GM18505 (cell line): Measurements from ENCODE around the gene PEDS1.
"Not testable (repeated sequence)": the region's sequence is repeated elsewhere in the genome, so short reads cannot be mapped to it uniquely, and the experiment has no call there.

Source experiments
- ATAC-seq: cut with Tn5 transposase; IDR thresholded peaks from one replicate; pipeline ENCODE4 v1.9.1; 2021; ENCODE audit not compliant: unreplicated experiment
- POLR2A ChIP-seq: IDR thresholded peaks from 4 replicates; pipeline ENCODE4 v1.6.1; 2011; ENCODE audit warnings: borderline replicate concordance; ENCODE audit not compliant: insufficient read depth, insufficient read length; ENCODE audit errors: extremely low read depth

PEDS1 gene

DNA sequence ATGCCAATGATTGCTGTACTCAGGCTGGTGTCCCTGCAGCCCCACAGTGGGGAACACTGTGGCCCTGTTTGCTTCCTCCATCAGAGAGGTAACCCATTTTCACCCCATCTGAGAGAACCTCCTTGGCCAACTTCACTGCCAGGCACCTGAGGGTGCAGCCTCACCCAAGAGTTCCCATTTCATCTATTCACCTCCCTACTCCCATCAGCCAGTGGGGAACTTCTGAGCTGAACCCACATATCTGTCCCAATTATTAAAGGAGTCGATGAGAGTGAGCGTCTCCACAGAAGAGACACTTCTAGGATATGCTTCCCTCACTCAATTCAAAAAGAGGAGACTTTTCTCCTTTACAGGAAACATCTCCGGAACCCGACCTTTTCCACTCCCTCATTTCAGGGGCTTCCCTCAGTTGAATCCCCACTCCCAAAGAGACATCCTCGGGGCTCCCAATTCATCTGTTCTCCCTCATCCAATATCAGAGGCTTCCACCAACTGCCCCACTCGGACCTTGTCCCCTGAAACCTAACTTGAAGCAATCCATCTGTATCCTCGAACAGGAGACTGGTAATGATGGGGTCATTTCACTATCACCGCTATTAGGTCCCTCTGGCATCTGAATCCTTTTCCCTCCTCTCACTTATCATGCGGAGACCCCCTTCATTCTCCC is 41.6 kb downstream of the PEDS1 start:
- no peak for TF ChIP-seq POLR2A
- no peak for ATAC-seq

DNA sequence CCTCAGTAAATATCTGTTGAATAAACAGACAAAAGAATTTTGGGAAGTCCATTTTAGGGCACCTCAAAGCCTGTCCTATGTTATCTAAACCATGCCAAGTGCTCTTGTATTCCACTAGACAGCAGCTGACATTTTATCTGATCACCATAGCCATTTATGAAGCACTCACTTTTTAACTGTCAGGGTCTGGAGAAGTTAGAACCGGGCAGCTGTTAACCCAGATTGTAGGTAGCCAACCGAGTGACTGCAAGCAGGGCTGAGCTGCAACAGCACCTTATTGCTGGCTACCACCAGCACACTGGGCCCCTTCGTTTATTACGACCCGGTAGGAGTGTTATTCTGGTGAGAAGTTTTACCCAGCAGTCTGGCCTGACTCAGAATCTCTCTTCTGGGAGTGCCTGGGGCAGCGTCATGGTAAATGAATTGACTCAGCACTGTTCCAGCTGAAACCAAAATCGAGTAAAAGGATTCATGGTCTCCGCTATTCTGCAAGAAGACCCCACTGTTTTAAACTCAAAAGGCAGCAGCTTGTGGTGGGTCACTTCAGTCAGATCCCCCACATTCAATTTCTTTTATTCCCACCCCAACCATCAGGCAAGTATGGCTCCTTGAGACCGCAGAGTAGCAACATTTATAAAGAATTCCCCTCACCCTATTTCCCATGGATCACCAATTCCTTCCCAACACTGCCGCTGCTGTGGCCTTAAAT is 42.2 kb downstream of the PEDS1 start:
- ATAC-seq: no peak
- TF ChIP-seq POLR2A: no peak

DNA sequence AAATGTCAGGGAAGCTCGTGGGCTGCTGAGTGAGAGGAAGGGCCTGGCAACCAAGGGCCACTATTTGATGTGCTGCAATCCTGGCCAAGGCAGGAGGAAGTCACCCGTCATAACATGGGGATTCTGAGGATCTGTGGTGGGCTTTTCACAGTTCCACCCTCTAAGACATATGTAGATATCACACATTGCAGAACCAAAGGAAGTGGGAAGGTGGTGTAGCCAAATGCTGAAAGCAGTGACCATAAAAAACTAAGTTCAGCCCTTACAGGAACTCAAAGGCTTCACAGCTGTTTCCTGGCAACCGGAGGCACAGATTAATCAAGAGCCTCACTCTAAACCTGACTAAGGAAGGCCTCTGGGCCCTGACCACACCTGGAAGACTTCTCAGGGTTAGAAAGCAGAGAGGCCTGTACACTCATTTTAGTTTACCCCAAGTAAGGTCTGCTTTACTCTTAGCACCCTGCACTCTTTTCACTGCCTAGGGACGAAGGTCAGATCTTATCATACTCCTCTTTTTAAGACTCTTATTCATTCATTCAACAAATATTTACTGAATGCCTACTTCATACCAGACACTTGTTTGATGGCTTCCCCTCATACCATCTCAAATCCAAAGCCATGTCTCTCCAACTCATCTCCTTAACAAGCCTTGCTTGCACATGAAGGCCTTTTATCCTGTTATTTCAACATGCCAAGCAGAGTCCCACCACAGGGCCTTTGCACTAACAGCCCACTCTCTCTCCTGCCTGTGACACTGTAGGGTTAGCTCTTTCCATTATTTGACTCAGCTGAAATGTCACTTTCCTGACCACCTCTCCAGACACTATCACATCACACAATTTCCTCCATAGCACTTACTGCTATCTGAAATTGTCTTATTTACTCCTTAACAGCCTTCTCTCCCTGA is 43.1 kb downstream of the PEDS1 start:
- TF ChIP-seq POLR2A: no peak
- no peak for ATAC-seq

DNA sequence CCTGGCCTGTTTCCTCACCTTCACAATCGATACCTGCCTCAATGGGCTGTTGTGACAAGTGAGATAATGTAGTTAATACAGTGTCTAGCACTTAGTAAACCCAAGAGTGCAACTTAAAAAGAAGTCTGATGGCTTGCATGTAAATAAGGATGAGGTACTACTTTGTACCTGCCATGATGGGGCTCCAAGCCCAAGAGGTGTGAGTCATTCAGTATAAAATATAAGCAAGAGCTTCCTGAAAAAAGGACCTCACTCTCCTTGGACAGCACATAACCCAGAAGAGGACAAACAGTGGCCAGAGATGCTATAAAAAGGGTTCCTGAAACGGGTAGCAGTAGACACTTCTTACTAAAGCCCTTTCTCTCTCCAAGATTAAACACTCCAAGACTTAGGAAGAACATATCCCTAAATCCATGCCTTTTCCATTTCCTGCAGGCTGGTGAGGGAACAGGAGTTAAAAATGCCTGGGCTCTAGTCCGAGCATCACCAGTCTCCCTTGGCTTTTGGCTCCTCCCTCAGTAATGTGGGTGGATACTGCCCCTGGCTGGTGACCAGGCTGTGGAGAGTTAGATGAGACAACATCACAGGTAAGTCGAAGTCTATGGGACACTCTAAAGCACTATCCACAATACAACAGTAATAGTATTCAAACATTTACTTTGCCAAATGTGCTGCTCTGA is 44.8 kb downstream of the PEDS1 start:
- no peak for ATAC-seq
- no peak for TF ChIP-seq POLR2A

DNA sequence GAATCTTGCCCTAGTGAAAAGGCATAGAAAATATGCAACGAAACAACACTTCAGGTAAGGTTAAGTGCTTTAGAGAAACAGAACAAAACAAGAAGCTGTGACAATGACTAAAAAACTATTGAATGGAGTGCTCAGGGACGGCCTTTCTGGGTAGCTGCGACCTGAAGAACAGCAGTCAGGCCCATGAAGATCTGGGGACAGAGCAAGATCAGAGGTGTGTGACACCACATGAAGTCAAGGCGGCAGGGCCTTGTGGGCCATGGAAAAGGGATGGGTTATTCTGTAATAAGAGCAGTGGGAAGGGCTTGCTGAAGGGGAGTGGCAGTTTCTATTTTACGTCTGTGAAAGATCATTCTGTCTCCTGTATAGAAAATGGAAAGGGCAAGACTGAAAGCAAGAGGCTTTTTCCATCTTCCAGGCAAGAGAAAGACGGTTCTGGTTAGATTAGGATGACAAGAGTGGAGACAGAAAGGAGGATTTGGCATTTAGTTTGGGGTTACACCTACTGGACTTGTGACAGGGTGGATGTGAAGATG is 45.7 kb downstream of the PEDS1 start:
- ATAC-seq: no peak
- no peak for TF ChIP-seq POLR2A

DNA sequence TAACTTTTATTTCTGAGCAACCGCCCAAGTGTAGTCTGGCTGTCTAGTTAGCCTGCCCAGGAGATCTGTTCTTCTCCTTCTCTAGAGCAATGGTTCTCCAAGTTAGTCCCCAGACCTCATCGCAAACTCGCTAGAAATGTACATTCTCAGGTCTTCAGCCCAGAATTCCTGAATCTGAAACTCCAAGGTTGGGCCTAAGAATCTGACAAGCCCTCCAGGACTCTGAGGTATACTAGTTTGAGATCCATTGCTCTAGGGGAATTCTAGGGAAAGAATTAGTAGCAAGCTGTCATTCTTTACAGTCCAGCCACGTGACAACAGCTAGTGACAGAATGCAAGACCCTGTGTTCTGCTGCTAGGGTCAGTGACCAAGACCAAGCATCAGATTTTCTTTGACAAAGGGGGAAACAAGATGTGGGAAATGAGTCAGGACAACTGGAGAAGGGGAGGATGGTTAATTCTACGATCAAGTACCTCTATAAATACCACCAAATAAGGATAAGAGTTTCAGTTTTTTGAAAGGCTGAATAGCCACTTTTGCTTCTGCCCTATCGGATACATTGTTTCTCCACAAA is 46.4 kb downstream of the PEDS1 start:
- no peak for ATAC-seq
- no peak for TF ChIP-seq POLR2A

DNA sequence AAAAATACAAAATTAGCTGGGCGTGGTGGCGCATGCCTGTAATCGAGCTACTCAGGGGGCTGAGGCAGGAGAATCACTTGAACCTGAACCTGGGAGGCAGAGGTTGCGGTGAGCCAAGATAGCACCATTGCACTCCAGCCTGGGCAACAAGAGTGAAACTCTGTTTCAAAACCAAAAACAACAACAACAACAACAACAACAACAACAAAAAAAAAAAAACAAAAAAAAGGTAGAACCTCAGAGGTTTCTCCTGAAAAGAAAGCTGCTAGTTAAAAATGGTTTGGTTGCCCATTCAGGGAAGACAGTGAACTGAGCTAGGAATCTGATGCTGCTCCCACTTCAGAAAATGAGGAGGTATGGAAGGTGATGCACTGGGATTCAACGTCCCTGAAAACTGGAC is 46.9 kb downstream of the PEDS1 start:
- not testable (repeated sequence) for ATAC-seq
